HG03103 (cell line): ENCODE measurements around the gene NUTM1.
"Not testable (repeated sequence)": the region's sequence is repeated elsewhere in the genome, so short reads cannot be mapped to it uniquely, and the experiment has no call there.

Experiments
- ATAC-seq: cut with Tn5 transposase; IDR thresholded peaks from one replicate; pipeline ENCODE4 v1.9.1; 2021; ENCODE audit warnings: low read depth; ENCODE audit not compliant: unreplicated experiment

NUTM1 gene

DNA sequence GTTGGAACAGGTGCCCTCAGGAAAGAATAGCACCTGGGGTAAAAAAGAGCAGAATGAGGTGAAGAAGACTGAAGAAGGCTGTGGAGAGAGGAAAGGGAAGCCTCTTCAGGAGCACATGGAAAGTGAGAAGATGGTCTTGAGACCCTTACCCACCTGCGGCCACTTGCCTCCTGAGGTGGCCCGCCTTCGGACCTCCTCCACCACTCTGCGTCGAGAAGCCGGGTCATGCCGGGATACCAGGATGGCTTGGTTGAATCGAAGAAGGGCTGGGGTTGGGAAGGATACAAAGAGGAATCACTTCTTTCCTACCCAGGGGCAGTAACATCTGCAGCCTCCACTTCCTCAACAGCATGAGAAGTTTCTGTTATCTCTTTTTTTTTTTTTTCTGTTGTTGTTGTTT, 20.9 kb downstream of the NUTM1 start:
- no peak for ATAC-seq

GRCh38 chr15:34365091-34365825, 22.1 kb downstream of the NUTM1 start:
- no peak for ATAC-seq

GRCh38 chr15:34365836-34366235, 22.7 kb downstream of the NUTM1 start:
- ATAC-seq: no peak

GRCh38 chr15:34366271-34367065, 23.4 kb downstream of the NUTM1 start:
- no peak for ATAC-seq

- peak; percentile 61 for ATAC-seq
Measured at GRCh38 chr15:34367101-34368081, 24.3 kb downstream of the NUTM1 start, which contains the start of gene LPCAT4. Gene LPCAT4, minus strand, starts transcription at chr15:34367196. Its CDS starts 96 bp downstream, at chr15:34367100.

DNA sequence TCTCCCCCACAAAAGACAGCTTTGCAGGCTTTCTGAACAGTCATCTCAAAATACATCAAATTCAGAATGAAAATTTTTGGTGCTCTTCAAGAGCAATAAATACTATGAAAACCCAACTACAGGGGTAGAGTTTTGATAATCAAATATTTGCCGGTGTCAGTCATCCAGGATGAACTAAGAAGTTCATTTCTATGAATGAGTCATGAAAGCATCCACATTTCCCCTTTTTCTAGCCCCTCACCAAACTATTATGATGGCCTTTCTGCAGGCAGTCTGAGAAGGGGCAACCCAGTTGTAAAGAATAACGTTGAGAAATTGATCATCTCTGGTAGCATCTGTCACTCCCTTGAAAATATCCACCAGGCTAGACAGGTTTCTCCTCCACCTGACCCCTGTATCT, 27.0 kb downstream of the NUTM1 start:
- no peak for ATAC-seq

- ATAC-seq: no peak
Measured at GRCh38 chr15:34370643-34371042, 27.5 kb downstream of the NUTM1 start.

DNA sequence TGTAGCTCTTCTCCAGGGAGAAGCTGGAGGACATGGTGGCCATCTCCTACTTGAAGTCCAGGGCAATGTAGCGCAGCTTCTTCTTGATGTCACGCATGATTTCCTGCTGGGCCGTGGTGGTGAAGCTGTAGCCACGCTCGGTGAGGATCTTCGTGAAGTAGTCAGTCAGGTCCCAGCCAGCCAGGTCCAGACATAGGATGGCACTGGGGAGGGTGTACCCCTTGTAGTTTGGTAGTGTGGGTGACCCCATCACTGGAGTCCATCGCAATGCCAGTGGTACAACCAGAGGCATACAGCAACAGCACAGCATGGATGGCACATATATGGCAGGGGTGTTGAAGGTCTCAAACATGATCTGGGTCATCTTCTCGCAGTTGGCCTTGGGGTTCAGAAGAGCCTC, 30.8 kb downstream of the NUTM1 start:
- ATAC-seq: no peak

DNA sequence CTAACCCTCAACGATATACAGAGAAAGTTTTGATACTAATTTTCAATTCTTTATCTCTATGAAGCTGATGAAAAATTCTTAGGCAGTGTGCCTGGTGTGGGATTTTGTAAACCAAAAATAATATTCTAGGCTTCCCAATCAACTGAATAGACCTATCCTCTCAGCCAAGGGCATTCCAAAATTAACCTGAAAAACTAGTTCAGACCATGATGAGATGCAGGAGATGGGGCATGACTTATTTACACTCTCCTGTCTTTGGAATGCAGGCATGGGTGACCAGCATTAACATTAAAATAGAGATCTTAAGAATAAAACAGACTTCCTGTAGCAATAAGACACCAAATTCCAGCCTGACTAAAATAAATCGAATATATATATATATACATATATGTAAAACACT, 31.7 kb downstream of the NUTM1 start:
- no peak for ATAC-seq

- ATAC-seq: not testable (repeated sequence)
Measured at GRCh38 chr15:34375541-34375940, 32.4 kb downstream of the NUTM1 start.

- ATAC-seq: no peak
Measured at GRCh38 chr15:34376856-34377255, 33.7 kb downstream of the NUTM1 start.

DNA sequence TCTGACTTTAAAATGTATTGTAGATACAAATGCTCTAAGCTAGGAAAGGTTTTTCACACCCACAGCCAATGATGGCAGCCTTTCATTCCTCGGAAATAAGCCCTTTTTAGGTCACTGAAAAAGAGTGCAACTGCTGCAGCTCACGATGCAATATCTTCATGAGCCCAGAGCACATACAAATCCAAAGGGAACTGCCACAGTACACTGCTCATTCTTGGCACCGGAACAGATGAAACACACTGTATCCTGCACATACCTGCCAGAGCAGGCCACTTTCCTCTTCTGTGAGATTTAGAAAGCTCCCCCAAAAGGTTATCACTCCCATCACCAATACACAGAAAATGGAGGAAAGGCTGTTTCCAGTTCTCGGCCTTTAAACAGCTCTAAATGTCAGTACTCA, 37.4 kb downstream of the NUTM1 start:
- ATAC-seq: not testable (repeated sequence)

DNA sequence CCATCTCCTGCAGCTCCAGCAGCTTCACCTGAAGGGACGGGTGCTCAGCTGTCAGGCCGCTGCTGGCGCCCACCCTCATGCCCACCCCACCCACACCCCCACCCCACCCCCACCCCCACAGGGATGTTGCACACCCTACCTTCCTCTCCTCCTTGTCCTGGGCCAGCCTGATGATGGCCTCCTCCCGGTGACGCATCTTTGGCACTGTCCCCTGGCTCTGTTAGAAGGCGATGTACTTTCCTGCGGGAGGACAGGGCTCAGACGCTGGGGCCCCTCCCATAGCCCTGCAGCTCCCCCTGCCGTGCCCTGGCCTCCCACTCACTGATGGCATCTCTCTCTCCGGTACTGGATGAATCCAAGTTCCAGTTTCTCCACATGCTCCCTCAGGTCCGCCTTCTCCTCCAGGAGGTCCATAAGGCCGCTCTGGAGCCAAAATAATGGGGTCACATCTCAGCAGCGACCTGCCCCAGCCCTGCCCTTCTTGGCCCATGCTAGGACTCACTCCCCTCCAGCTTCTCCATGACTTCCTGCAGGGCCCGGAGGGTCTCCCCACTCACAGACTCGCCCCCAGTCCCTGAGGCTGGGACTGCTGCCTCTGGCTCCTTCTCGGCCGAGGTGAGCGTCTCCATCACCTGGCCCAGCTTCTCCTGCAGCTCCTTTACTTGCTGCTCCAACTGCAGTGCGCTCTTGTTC, 38.9 kb downstream of the NUTM1 start:
- ATAC-seq: not testable (repeated sequence)

GRCh38 chr15:34389594-34390086, 46.5 kb downstream of the NUTM1 start:
- not testable (repeated sequence) for ATAC-seq

- ATAC-seq: not testable (repeated sequence)
Measured at GRCh38 chr15:34392981-34393380, 49.9 kb downstream of the NUTM1 start.

DNA sequence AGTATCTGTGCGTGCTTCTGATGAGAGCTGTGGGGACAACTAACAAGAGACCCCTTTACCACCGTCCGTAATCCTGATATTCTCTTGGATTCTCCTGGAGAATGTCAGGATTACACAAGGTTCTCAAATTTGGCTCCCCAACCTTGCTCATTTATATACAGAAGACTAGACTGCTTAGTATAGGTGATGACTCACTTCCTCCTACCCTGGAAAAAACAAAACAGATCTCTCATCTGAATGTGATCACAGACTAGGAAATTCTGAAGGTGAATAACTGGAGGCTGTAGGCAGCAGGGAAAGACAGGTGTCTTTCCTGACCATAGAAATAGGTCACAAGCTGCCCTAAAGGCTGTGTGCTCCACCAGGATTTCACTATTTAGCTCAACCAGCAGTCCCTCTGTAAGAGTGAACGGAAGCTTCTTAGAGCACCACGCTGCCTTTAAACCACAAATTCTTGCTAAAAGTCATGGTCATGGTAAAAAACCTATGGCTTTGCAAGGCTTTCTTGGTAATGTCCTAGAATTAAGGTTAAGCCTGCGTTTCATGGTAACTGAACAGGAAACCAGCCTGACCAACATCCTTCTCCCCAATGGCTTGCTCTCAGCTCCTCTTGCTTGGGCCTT, 54.6 kb downstream of the NUTM1 start:
- not testable (repeated sequence) for ATAC-seq

DNA sequence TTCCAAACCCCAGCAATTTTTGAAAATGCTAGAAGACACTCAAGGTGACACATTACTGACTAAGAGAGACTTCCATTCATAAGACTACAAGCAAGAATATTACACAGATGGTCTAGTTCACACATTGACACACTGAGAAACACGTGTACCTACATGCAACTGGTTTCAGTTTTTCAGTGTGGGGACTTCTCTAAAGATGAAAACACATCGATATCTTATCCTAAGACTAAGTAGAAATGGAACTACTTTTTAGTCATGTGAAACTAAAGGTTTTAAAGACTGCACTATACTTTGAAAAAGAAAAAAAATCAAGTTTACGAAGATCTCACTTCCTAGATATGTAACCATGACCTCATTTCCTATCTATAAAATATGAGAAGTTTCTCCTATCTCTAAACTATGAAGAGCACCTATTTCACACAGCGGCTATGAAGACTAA, 60.1 kb downstream of the NUTM1 start:
- ATAC-seq: peak; percentile 56

DNA sequence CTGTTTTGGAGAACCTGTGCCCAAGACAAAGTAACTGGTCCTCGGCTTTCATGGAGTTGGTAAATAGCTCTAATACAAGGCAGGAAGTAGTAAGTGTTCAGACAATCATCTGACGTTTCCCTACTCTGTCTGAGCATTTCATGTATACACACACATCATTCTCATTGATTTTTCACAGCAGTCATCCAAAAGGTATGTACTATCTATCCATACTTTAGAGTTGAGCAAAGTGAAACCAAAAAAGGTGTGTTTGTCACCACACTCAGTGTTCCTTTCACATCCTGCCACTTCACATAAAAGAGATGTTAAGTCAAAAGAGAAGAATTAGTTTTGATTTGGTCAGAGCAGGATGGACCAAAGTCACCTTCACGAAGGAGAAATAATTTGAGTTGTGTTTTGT, 60.8 kb downstream of the NUTM1 start:
- ATAC-seq: not testable (repeated sequence)
